CD14-positive monocyte (primary cell): ENCODE data around the gene SLC25A5. TPM values are rescaled to one million over a fixed set of nuclear protein-coding genes. Genes with fewer than 3 reads are reported as not detected.

ENCODE experiments used
- DNase-seq, 3 donors: peaks; one replicate each; pipeline ENCODE4 v3.0.0-alpha.2; 2011 to 2022
- H2AFZ ChIP-seq: 2 replicates; pipeline ENCODE4 v1.6.0; 2012; ENCODE audit warnings: mild to moderate bottlenecking, low read depth, low read length, inconsistent platforms; ENCODE audit not compliant: insufficient read depth, poor library complexity, severe bottlenecking
- H3K27ac ChIP-seq, 2 donors: 1 replicate in 1 of 2; 2 replicates in 1 of 2; pipeline ENCODE4 v1.5.1; 2012 to 2013; ENCODE audit warnings: low read length in 2 of 2, control low read depth in 1 of 2, inconsistent platforms in 1 of 2, low read depth in 1 of 2, mild to moderate bottlenecking in 1 of 2
- H3K27me3 ChIP-seq, 2 donors: one replicate each; pipeline versions ENCODE4 v1.6.0 to v1.6.1; 2011 to 2013; ENCODE audit warnings: low read length in 2 of 2; ENCODE audit not compliant: control insufficient read depth in 2 of 2, insufficient read depth in 2 of 2
- H3K36me3 ChIP-seq, 2 donors: replicated peaks in 1 of 2; 1 replicate in 1 of 2; 2 replicates in 1 of 2; pipeline versions ENCODE4 v1.5.1 to v1.6.1; 2012 to 2013; ENCODE audit warnings: low read length in 2 of 2, control low read depth in 1 of 2, inconsistent platforms in 1 of 2, mild to moderate bottlenecking in 1 of 2; ENCODE audit not compliant: insufficient read depth in 2 of 2, control insufficient read depth in 1 of 2
- H3K4me1 ChIP-seq, 2 donors: 1 replicate in 1 of 2; 2 replicates in 1 of 2; pipeline versions ENCODE4 v1.5.1 to v1.6.1; 2012 to 2013; ENCODE audit warnings: low read length in 2 of 2, control low read depth in 1 of 2, inconsistent platforms in 1 of 2, mild to moderate bottlenecking in 1 of 2, moderate library complexity in 1 of 2; ENCODE audit not compliant: insufficient read depth in 2 of 2, control insufficient read depth in 1 of 2
- H3K4me2 ChIP-seq: replicated peaks from 2 replicates; pipeline ENCODE3; 2012; ENCODE audit warnings: low read length, moderate library complexity, mild to moderate bottlenecking; ENCODE audit not compliant: poor library complexity, severe bottlenecking; ENCODE audit errors: extremely low read depth
- H3K4me3 ChIP-seq, 3 experiments: fragments of 200-600 bp in 1 of 3; sonication (generic) in 1 of 3; replicated peaks in 1 of 3; 1 replicate in 2 of 3; 2 replicates in 1 of 3; pipeline ENCODE4 v1.5.1; 2011 to 2013; ENCODE audit warnings: low read length in 3 of 3, mild to moderate bottlenecking in 3 of 3, control low read depth in 2 of 3, low read depth in 2 of 3, inconsistent platforms in 1 of 3, moderate library complexity in 1 of 3
- H3K79me2 ChIP-seq: 2 replicates; pipeline ENCODE4 v1.6.0; 2012; ENCODE audit warnings: mild to moderate bottlenecking, control low read depth, inconsistent platforms, low read length, moderate library complexity; ENCODE audit not compliant: insufficient read depth
- H3K9ac ChIP-seq: 2 replicates; pipeline ENCODE4 v1.6.0; 2017; ENCODE audit warnings: low read length, mild to moderate bottlenecking; ENCODE audit not compliant: insufficient read depth, poor library complexity, severe bottlenecking
- H3K9me3 ChIP-seq, 2 donors: replicated peaks in 1 of 2; 1 replicate in 1 of 2; 2 replicates in 1 of 2; pipeline versions ENCODE4 v1.5.1 to v1.6.1; 2012 to 2013; ENCODE audit warnings: low read length in 2 of 2, control low read depth in 1 of 2; ENCODE audit not compliant: control insufficient read depth in 1 of 2, insufficient read depth in 1 of 2
- H4K20me1 ChIP-seq: 2 replicates; pipeline ENCODE4 v1.6.0; 2012; ENCODE audit warnings: mild to moderate bottlenecking, low read length, control low read depth, moderate library complexity; ENCODE audit not compliant: insufficient read depth
- H3K27ac Mint-ChIP-seq, 7 donors: one replicate each; pipeline ENCODE4 v1.8.0; 2020; ENCODE audit warnings: mild to moderate bottlenecking in 7 of 7, mixed read lengths in 7 of 7, moderate library complexity in 6 of 7, inconsistent platforms in 2 of 7
- H3K27me3 Mint-ChIP-seq, 3 donors: one replicate each; pipeline ENCODE4 v1.8.0; 2021 to 2022; ENCODE audit warnings: low read depth in 3 of 3, mild to moderate bottlenecking in 3 of 3, mixed read lengths in 3 of 3, moderate library complexity in 3 of 3, inconsistent platforms in 1 of 3
- H3K36me3 Mint-ChIP-seq, 2 donors: one replicate each; pipeline ENCODE4 v1.8.0; 2020; ENCODE audit warnings: mixed read lengths in 2 of 2, inconsistent platforms in 1 of 2, mild to moderate bottlenecking in 1 of 2
- H3K4me1 Mint-ChIP-seq: one replicate; pipeline ENCODE4 v1.8.0; 2020; ENCODE audit warnings: mild to moderate bottlenecking, mixed read lengths
- H3K4me3 Mint-ChIP-seq, 2 donors: one replicate each; pipeline ENCODE4 v1.8.0; 2020; ENCODE audit warnings: mild to moderate bottlenecking in 2 of 2, mixed read lengths in 2 of 2, moderate library complexity in 1 of 2
- H3K9me3 Mint-ChIP-seq, 7 donors: one replicate each; pipeline ENCODE4 v1.8.0; 2020 to 2022; ENCODE audit warnings: mixed read lengths in 7 of 7, mild to moderate bottlenecking in 6 of 7, moderate library complexity in 6 of 7, inconsistent platforms in 2 of 7
- WGBS: methylation state at CpG from one replicate; pipeline ENCODE4 v1.1.5; 2013; ENCODE audit warnings: missing lambda C conversion rate; ENCODE audit not compliant: insufficient coverage; 5-methylcytosine and 5-hydroxymethylcytosine counted together
- intact Hi-C, 2 donors: fragments of 100-400 bp; cut with micrococcal nuclease; formaldehyde crosslinking; loops; one replicate each; pipeline versions ENCODE4 v1.15.0 to v1.15.1; 2023
- polyA plus RNA-seq, 3 donors: library from polyadenylated mRNA; depleted of rRNA in 1 of 3; unstranded in 2 of 3; stranded (reverse) in 1 of 3; fragments of 300-500 nt in 2 of 3; fragments of >200 nt in 1 of 3; fragmentation: Illumina TruSeq in 2 of 3; gene quantifications; 1 replicate in 2 of 3; 2 replicates in 1 of 3; pipeline ENCODE4 v1.2.3, GENCODE V29; 2012 to 2021
- TF ChIP-seq, protein P1 (sequence below): fragments of 200-600 bp; IDR thresholded peaks from one replicate; pipeline ENCODE4 v1.8.0; 2022; ENCODE audit warnings: antibody characterized with exemption, mild to moderate bottlenecking

SLC25A5 gene
- polyA plus RNA-seq, 3 donors, result 436 to 491 (median 468) TPM

DNA sequence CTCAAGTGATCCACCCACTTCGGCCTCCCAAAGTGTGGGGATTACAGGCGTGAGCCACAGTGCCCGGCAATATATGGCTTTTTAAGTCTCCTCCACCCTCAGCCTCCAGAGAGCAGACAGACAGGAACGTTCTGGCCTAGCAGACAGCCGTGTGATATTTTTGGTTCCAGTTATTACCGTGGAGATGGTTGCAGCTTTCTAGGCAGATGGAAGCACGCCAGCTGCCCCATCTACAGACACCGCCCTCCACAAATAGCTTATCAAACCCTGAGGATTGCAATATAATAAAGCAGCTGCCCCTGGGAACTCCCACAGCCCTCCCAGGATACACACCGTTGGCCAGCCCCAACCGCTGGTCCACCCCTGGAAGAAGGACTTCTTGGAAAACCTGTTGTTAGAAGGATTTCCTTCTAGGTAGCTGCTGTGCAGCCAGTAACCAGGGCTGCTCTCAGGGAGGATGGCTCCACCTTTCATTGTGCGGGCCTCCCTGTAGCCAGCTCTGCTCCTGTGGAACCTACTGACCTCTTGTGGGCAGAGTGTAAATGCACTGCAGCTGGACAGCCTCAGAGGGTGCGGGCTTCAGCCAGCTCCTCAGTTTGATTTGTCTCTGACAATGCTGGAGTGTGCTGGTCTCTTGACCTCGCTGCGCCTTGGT, 44.0 kb downstream of the SLC25A5 start:
- H3K4me1 Mint-ChIP-seq, result peaks cover 5% of the 10 kb centered on the region
- H3K4me2 ChIP-seq, result no peak overlapping the region
- H3K36me3 Mint-ChIP-seq, result no peaks in the 10 kb centered on the region
- no peaks in the 10 kb centered on the region for H3K9me3 ChIP-seq
- H2AFZ ChIP-seq, result no peak overlapping the region
- no peaks in the 10 kb centered on the region for H3K79me2 ChIP-seq
- H3K27me3 Mint-ChIP-seq, result peaks cover 2 to 11% (median 3%) of the 10 kb centered on the region in 3 donors
- H3K4me3 Mint-ChIP-seq, result no peak overlapping the region
- no peak overlapping the region for H3K9ac ChIP-seq
- peak; percentile 29 to 49 (median 40) for DNase-seq
- H3K36me3 ChIP-seq, result no peaks in the 10 kb centered on the region
- H3K4me3 ChIP-seq, result no peak overlapping the region
- no peaks in the 10 kb centered on the region for H4K20me1 ChIP-seq
- no peaks in the 10 kb centered on the region for H3K27me3 ChIP-seq
- no peaks in the 10 kb centered on the region for H3K9me3 Mint-ChIP-seq
- H3K27ac Mint-ChIP-seq, result no peak overlapping the region
- intact Hi-C loops, result loop anchor here in 1 of 2 donors (10.0 kb wide), 1 partner anchor 53 kb away; the partner anchor contains the start of gene STEEP1
- peaks cover 2 to 4% of the 10 kb centered on the region in 2 donors for H3K4me1 ChIP-seq
- TF ChIP-seq, protein P1, sequence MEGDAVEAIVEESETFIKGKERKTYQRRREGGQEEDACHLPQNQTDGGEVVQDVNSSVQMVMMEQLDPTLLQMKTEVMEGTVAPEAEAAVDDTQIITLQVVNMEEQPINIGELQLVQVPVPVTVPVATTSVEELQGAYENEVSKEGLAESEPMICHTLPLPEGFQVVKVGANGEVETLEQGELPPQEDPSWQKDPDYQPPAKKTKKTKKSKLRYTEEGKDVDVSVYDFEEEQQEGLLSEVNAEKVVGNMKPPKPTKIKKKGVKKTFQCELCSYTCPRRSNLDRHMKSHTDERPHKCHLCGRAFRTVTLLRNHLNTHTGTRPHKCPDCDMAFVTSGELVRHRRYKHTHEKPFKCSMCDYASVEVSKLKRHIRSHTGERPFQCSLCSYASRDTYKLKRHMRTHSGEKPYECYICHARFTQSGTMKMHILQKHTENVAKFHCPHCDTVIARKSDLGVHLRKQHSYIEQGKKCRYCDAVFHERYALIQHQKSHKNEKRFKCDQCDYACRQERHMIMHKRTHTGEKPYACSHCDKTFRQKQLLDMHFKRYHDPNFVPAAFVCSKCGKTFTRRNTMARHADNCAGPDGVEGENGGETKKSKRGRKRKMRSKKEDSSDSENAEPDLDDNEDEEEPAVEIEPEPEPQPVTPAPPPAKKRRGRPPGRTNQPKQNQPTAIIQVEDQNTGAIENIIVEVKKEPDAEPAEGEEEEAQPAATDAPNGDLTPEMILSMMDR, result peak; percentile 48
- no peak overlapping the region for H3K27ac ChIP-seq
- 100% methylated on average over 1 of the region's 14 CpGs for WGBS

DNA sequence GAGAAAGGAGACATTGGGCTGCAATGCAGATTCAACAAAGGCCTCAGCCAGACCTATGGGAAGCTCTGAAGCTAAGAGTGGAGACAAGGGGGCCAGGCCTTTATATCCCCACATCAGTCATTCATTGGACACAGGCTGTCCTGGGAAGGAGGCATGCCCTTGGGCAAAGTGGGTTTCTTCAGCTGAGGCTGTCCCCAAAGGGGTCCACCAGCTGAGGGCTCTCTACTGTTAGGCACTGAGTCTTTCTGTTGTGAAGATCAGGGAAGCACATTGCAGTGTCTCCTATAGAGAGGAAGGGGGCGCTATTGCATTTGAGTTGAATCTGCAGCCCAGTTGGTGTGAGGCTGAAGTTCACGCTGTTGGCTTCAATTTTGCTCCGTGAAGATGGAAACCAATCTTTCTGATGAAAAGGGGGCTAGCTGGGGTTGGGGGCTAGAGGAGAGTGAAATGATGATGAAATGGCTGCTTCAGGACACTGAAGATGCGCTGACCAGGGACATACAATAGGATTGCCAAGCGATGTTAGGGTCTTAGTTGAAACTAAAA, 48.0 kb downstream of the SLC25A5 start:
- no peaks in the 10 kb centered on the region for H3K9me3 Mint-ChIP-seq
- H3K27me3 Mint-ChIP-seq, result peaks cover 0 to 14% (median 5%) of the 10 kb centered on the region in 3 donors
- Histone ChIP-seq H3K4me3 (no peak overlapping the region), H3K27ac (no peak overlapping the region), H3K4me2 (no peak overlapping the region), H3K36me3 (no peaks in the 10 kb centered on the region), H3K79me2 (no peaks in the 10 kb centered on the region), H3K27me3 (no peaks in the 10 kb centered on the region), H4K20me1 (no peaks in the 10 kb centered on the region), H3K4me1 (peaks cover 2 to 4% of the 10 kb centered on the region in 2 donors), H2AFZ (peak overlapping the region; percentile 62), H3K9me3 (no peaks in the 10 kb centered on the region), H3K9ac (no peak overlapping the region)
- 100% methylated on average over 1 of the region's 5 CpGs for WGBS
- H3K27ac Mint-ChIP-seq, result peak overlapping the region in 2 of 7 donors; percentile 1 to 45
- H3K4me3 Mint-ChIP-seq, result peak overlapping the region in 1 of 2 donors; percentile 30
- no peaks in the 10 kb centered on the region for H3K36me3 Mint-ChIP-seq
- DNase-seq, result peak; percentile 41 to 61 (median 60)
- intact Hi-C loops, result loop anchor here in 1 of 2 donors (10.0 kb wide), 1 partner anchor 49 kb away; the partner anchor contains the start of gene STEEP1
- TF ChIP-seq, protein P1, result peak; percentile 69
- peaks cover 4% of the 10 kb centered on the region for H3K4me1 Mint-ChIP-seq
